Endothelial cell (in vitro differentiated cells): ENCODE data around the gene INSYN2A. TPM values are rescaled to one million over a fixed set of nuclear protein-coding genes. Genes with fewer than 3 reads are reported as not detected.

Source experiments
- DNase-seq: peaks from one replicate; pipeline ENCODE4 v3.0.0; 2021; ENCODE audit warnings: low spot score
- H3K27ac Mint-ChIP-seq: one replicate; pipeline ENCODE4 v1.8.0; 2021; ENCODE audit warnings: mixed read lengths, inconsistent platforms; ENCODE audit not compliant: unreplicated experiment
- H3K27me3 Mint-ChIP-seq: one replicate; pipeline ENCODE4 v1.8.0; 2021; ENCODE audit warnings: mild to moderate bottlenecking, moderate library complexity, mixed read lengths, inconsistent platforms; ENCODE audit not compliant: unreplicated experiment
- H3K36me3 Mint-ChIP-seq: one replicate; pipeline ENCODE4 v1.8.0; 2021; ENCODE audit warnings: mild to moderate bottlenecking, low read depth, mixed read lengths, inconsistent platforms; ENCODE audit not compliant: unreplicated experiment
- H3K4me1 Mint-ChIP-seq: one replicate; pipeline ENCODE4 v1.8.0; 2021; ENCODE audit warnings: mild to moderate bottlenecking, mixed read lengths, inconsistent platforms; ENCODE audit not compliant: unreplicated experiment
- H3K4me3 Mint-ChIP-seq: one replicate; pipeline ENCODE4 v1.8.0; 2021; ENCODE audit warnings: mild to moderate bottlenecking, mixed read lengths, inconsistent platforms; ENCODE audit not compliant: unreplicated experiment
- H3K9me3 Mint-ChIP-seq: one replicate; pipeline ENCODE4 v1.8.0; 2021; ENCODE audit warnings: mixed read lengths, inconsistent platforms; ENCODE audit not compliant: unreplicated experiment
- total RNA-seq: library from RNA; stranded (reverse); fragmentation: NEBNext Ultra II Directional; extraction: Animal tissue kit (Norgen Biotek cat#: 25700); gene quantifications from one replicate; pipeline ENCODE4 v1.2.1, GENCODE V29; 2021; ENCODE audit not compliant: unreplicated experiment
- TF ChIP-seq, protein P1 (sequence below): fragments of 200-600 bp; sonication (generic); IDR thresholded peaks from one replicate; pipeline ENCODE4 v1.5.0; 2021; ENCODE audit warnings: antibody characterized with exemption; ENCODE audit not compliant: unreplicated experiment

Gene INSYN2A
- total RNA-seq, 1 donor from 2014 or later: 1.7 TPM

DNA sequence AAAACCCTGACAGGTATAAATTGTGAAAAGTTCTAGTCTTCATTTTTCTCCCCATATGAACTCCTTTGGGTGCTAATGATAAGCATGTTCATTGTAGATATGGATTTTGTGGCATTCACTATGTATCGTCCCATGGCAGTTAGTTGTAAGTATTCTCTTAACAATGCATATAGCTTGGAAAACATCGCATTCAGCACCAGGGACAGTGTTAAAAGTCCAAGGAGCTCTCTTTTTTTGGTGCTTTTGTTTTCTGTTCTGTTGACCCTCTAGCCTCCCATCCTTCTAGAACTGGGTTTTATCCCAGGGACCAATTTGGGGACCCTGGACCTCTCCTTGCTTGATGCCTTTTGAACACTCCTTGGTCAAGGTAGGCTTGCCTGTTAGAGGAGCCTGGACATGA is 37.7 kb downstream of the INSYN2A start:
- no peak for DNase-seq
- Mint-ChIP-seq H3K36me3 (no peaks in the 10 kb centered on the region), H3K9me3 (no peaks in the 10 kb centered on the region), H3K27ac (no peak overlapping the region), H3K27me3 (no peaks in the 10 kb centered on the region), H3K4me3 (no peak overlapping the region), H3K4me1 (peaks cover 5% of the 10 kb centered on the region)
- TF ChIP-seq, protein P1, sequence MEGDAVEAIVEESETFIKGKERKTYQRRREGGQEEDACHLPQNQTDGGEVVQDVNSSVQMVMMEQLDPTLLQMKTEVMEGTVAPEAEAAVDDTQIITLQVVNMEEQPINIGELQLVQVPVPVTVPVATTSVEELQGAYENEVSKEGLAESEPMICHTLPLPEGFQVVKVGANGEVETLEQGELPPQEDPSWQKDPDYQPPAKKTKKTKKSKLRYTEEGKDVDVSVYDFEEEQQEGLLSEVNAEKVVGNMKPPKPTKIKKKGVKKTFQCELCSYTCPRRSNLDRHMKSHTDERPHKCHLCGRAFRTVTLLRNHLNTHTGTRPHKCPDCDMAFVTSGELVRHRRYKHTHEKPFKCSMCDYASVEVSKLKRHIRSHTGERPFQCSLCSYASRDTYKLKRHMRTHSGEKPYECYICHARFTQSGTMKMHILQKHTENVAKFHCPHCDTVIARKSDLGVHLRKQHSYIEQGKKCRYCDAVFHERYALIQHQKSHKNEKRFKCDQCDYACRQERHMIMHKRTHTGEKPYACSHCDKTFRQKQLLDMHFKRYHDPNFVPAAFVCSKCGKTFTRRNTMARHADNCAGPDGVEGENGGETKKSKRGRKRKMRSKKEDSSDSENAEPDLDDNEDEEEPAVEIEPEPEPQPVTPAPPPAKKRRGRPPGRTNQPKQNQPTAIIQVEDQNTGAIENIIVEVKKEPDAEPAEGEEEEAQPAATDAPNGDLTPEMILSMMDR: no peak

DNA sequence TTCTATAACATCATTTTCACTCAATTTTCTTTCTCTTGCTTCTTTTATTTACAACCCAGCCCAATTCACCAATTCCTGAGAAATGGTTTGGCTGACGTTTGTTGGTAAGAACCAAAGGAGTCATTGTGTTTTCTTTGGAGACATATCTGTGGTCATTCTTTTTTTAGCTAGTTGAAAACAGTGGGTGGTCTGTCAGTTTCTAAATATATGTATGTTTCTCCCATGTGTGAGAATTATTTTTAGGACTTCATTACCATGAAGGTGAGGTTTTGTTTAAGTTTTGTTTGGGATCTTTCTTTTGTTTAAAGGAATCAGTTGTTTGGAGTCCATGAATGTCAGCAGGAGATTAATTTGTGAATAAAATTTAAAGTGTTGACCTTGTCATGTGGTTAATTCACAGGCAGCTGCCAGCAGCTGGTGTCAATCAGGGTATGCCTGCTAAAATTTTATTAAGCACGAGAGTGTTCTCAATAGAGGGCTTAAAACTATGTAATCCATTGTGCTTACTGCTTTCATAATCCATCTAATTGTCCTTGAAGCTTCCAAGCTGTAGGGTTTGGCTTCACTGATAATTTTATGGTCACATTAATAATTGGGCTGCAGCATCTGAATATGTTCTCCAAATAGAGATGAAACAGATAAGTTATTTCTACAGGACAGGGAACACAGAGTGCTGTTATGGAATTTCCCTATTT is 38.7 kb downstream of the INSYN2A start:
- Mint-ChIP-seq H3K27me3 (no peaks in the 10 kb centered on the region), H3K4me3 (no peak overlapping the region), H3K36me3 (no peaks in the 10 kb centered on the region), H3K4me1 (no peaks in the 10 kb centered on the region), H3K27ac (no peak overlapping the region), H3K9me3 (no peaks in the 10 kb centered on the region)
- TF ChIP-seq, protein P1: no peak
- no peak for DNase-seq

- Mint-ChIP-seq H3K27me3 (no peaks in the 10 kb centered on the region), H3K27ac (no peak overlapping the region), H3K9me3 (no peaks in the 10 kb centered on the region), H3K4me1 (peaks cover 2% of the 10 kb centered on the region), H3K4me3 (no peak overlapping the region), H3K36me3 (no peaks in the 10 kb centered on the region)
- TF ChIP-seq, protein P1: no peak
- no peak for DNase-seq
These were observed 39.3 kb downstream of the INSYN2A start for GRCh38 chr10:127157089-127157488.

GRCh38 chr10:127154831-127155620 is 41.4 kb downstream of the INSYN2A start:
- Mint-ChIP-seq H3K36me3 (no peaks in the 10 kb centered on the region), H3K4me1 (peaks cover 3% of the 10 kb centered on the region), H3K27ac (no peak overlapping the region), H3K9me3 (no peaks in the 10 kb centered on the region), H3K27me3 (peaks cover 1% of the 10 kb centered on the region), H3K4me3 (no peak overlapping the region)
- DNase-seq: no peak
- TF ChIP-seq, protein P1: no peak

- Mint-ChIP-seq H3K27me3 (peaks cover 1% of the 10 kb centered on the region), H3K4me3 (no peak overlapping the region), H3K4me1 (peaks cover 3% of the 10 kb centered on the region), H3K27ac (no peak overlapping the region), H3K9me3 (no peaks in the 10 kb centered on the region), H3K36me3 (no peaks in the 10 kb centered on the region)
- DNase-seq: no peak
- TF ChIP-seq, protein P1: no peak
These were observed 43.2 kb downstream of the INSYN2A start for GRCh38 chr10:127153181-127153580.
